ENCODE data around the gene GLIS1. TPM values are rescaled to one million over a fixed set of nuclear protein-coding genes. Genes with fewer than 3 reads are reported as not detected.
A peak's percentile ranks its signal among the peaks of the same experiment; 100 is the strongest.

GLIS1 gene
- total and polyA plus RNA-seq, 11 donors, result 0.06 to 0.35 (median 0.13) TPM; not detected in 6

DNA sequence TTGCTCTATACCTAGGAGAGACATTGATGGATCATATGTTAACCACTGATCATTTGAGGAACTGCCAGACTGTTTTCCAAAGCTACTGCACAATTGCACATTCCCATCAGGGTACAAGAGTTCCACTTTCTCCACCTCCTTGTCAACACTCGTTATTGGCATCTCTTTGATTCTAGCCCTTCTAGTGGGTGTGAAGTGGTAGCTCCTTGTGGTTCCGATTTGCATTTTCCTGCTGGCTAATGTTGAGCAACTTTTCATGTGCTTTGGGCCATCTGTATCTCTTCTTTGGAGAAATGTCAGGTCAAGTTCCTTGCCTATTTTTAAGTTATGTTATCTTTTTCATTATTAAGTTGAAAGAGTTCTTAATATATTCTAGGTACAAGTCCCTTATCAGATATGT lies 189.7 kb downstream of the GLIS1 start:
- WGBS, 4 donors, result 34 to 53% (median 50%) methylated on average over 2 of the region's 2 CpGs
- peak in 1 of 4 donors; percentile 27 for ATAC-seq

DNA sequence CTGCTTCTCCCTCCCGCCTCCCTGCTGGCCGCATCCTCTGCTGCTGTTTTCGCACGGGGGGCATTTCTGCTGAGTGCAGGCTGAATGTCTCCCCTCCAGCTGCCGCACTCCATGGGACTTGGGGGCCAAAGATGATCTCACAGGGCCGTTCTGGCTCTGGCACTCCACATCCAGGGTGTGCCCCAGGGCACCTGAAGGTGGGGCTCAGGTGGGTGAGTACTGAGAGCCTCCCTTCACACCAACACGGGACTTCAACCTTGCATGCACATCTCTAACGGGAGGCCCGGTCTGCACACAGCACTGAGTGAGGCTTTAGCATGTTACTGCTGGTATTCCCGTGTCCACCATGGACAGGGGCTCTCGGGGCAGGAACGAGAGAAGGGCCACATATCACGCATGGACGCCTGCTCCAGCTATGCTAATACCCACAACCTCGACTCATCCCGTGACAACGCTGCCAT lies 190.9 kb downstream of the GLIS1 start:
- no peak overlapping the region for H3K27ac ChIP-seq
- ATAC-seq (no peak), DNase-seq (peak in 2 of 5 donors; percentile 9 to 54)
- H3K4me1 ChIP-seq, result peaks cover 0 to 4% (median 0%) of the 10 kb centered on the region in 12 donors
- H3K9me3 ChIP-seq, result no peaks in the 10 kb centered on the region
- H3K27me3 ChIP-seq, result peaks cover 0 to 13% (median 0%) of the 10 kb centered on the region in 9 donors
- no peaks in the 10 kb centered on the region for H3K36me3 ChIP-seq
- 86 to 90% (median 87%) methylated on average over 15 to 17 of the region's 17 CpGs for WGBS, 4 donors
- no peak overlapping the region for H3K4me3 ChIP-seq
- TF ChIP-seq, protein P1, sequence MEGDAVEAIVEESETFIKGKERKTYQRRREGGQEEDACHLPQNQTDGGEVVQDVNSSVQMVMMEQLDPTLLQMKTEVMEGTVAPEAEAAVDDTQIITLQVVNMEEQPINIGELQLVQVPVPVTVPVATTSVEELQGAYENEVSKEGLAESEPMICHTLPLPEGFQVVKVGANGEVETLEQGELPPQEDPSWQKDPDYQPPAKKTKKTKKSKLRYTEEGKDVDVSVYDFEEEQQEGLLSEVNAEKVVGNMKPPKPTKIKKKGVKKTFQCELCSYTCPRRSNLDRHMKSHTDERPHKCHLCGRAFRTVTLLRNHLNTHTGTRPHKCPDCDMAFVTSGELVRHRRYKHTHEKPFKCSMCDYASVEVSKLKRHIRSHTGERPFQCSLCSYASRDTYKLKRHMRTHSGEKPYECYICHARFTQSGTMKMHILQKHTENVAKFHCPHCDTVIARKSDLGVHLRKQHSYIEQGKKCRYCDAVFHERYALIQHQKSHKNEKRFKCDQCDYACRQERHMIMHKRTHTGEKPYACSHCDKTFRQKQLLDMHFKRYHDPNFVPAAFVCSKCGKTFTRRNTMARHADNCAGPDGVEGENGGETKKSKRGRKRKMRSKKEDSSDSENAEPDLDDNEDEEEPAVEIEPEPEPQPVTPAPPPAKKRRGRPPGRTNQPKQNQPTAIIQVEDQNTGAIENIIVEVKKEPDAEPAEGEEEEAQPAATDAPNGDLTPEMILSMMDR (IDR thresholded peaks at IDR 0.05), result no peak
- TF ChIP-seq POLR2A (IDR thresholded peaks at IDR 0.05), result no peak
- intact Hi-C loops (cut with DNase I), result no loop called here

More for the DNA sequence above, 189.7 kb downstream of the GLIS1 start:
- intact Hi-C loops (cut with DNase I), result no loop called here
- H3K9me3 ChIP-seq, result no peaks in the 10 kb centered on the region
- H3K4me1 ChIP-seq, result peaks cover 0 to 4% (median 0%) of the 10 kb centered on the region in 12 donors
- no peak for DNase-seq
- peaks cover 0 to 13% (median 0%) of the 10 kb centered on the region in 9 donors for H3K27me3 ChIP-seq
- TF ChIP-seq POLR2A (IDR thresholded peaks at IDR 0.05), result no peak
- TF ChIP-seq, protein P1 (IDR thresholded peaks at IDR 0.05), result no peak
- H3K4me3 ChIP-seq, result no peak overlapping the region
- no peaks in the 10 kb centered on the region for H3K36me3 ChIP-seq
- no peak overlapping the region for H3K27ac ChIP-seq

DNA sequence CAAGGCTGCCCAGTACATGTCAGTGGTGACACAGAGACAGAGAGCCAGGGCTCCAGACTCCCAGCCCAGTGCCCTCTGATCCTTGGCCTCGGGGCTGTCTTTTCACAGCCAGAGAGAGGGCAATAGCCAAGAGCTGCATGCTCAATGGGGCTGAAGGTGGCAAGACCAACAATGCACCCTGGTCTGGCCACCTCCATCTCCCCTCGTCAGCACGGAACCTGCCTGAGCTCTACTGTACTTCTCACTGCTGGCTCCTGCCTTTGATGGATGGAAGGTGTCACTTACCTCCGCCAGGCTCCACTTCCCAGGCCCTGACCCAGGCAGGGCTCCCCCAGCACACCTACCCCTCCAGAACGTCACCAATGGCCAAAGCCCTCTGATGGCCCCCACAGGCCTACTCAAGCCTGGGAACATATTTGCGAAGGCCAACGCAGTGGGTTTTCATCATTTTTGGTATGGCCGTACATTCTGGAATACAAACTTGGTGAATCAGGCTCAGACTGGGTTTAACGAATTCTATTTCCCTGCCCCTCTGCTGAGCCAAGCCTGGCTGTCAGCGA lies 191.7 kb downstream of the GLIS1 start:
- H3K9me3 ChIP-seq, result no peaks in the 10 kb centered on the region
- intact Hi-C loops (cut with DNase I), result no loop called here
- H3K36me3 ChIP-seq, result no peaks in the 10 kb centered on the region
- H3K4me1 ChIP-seq, result peaks cover 0 to 4% (median 0%) of the 10 kb centered on the region in 12 donors
- ATAC-seq (no peak), DNase-seq (peak in 3 of 5 donors; percentile 12 to 38 (median 15))
- H3K27ac ChIP-seq, result no peak overlapping the region
- 71 to 90% (median 80%) methylated on average over 9 to 10 of the region's 10 CpGs for WGBS, 4 donors
- H3K27me3 ChIP-seq, result peaks cover 0 to 13% (median 0%) of the 10 kb centered on the region in 9 donors
- H3K4me3 ChIP-seq, result no peak overlapping the region
- TF ChIP-seq, protein P1 (IDR thresholded peaks at IDR 0.05), result no peak
- no peak for TF ChIP-seq POLR2A (IDR thresholded peaks at IDR 0.05)

DNA sequence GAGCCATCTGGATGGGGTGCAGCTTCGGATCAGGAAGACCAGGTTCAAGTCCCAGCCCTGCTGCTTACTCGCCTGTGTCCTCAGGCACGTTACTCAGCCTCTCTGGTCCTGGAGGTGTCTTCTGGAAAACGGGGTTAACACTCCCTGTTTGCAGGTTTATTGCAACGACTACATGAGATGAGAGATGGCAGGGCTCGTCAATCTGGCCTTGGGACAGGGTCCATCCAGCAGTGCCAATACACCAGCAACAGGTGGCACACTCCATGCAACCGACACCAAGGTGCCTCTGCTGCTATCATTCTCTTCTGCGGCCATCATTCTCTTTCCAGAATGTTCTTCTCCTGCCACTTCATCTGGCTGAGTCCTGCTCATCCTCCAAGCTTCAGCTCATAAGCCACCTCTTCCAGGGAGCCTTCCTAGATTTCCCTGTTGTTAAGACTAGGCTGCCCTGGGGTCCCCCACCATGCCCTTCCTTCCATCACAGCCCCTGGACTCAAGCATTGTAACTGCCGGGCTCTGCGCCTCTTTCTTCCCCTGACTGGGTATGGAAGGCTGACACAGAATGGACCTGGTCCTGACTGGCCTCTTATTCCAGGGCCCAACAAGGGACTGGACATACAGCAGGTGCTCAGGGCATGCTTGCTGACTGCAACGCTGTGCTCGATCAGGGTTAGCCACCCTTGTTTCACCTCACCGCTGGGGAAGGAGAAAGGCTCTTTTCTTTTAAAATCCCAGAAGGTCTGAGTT lies 192.4 kb downstream of the GLIS1 start:
- H3K27ac ChIP-seq, result no peak overlapping the region
- DNase-seq (peak in 2 of 5 donors; percentile 16 to 22), ATAC-seq (no peak)
- H3K9me3 ChIP-seq, result no peaks in the 10 kb centered on the region
- intact Hi-C loops (cut with DNase I), result no loop called here
- TF ChIP-seq, protein P1 (IDR thresholded peaks at IDR 0.05), result no peak
- TF ChIP-seq POLR2A (IDR thresholded peaks at IDR 0.05), result no peak
- H3K4me3 ChIP-seq, result no peak overlapping the region
- peaks cover 0 to 13% (median 0%) of the 10 kb centered on the region in 9 donors for H3K27me3 ChIP-seq
- peaks cover 0 to 4% (median 0%) of the 10 kb centered on the region in 12 donors for H3K4me1 ChIP-seq
- H3K36me3 ChIP-seq, result no peaks in the 10 kb centered on the region
- 80 to 87% (median 83%) methylated on average over 12 to 13 of the region's 13 CpGs for WGBS, 4 donors

Measured in heart left ventricle (tissue), 16 donors.